Retinal pigment epithelial cell (primary cell): ENCODE results near the gene PSKH1.

ENCODE experiments used
- DNase-seq: peaks from one replicate; pipeline ENCODE4 v3.0.0-alpha.2; 2010; ENCODE audit warnings: low read depth
- H3K4me3 ChIP-seq: 2 replicates; pipeline ENCODE4 v1.5.1; 2011; ENCODE audit warnings: mild to moderate bottlenecking, low read length, control low read depth, moderate library complexity
- TF ChIP-seq, protein P1 (sequence below): conservative IDR thresholded peaks from 2 replicates; pipeline ENCODE4 v1.5.1; 2011; ENCODE audit warnings: low read depth, low read length, control low read depth, inconsistent platforms

The PSKH1 gene

GRCh38 chr16:67953641-67954375 is 60.8 kb downstream of the PSKH1 start:
- no peak for DNase-seq
- no peak overlapping the region for H3K4me3 ChIP-seq
- TF ChIP-seq, protein P1, sequence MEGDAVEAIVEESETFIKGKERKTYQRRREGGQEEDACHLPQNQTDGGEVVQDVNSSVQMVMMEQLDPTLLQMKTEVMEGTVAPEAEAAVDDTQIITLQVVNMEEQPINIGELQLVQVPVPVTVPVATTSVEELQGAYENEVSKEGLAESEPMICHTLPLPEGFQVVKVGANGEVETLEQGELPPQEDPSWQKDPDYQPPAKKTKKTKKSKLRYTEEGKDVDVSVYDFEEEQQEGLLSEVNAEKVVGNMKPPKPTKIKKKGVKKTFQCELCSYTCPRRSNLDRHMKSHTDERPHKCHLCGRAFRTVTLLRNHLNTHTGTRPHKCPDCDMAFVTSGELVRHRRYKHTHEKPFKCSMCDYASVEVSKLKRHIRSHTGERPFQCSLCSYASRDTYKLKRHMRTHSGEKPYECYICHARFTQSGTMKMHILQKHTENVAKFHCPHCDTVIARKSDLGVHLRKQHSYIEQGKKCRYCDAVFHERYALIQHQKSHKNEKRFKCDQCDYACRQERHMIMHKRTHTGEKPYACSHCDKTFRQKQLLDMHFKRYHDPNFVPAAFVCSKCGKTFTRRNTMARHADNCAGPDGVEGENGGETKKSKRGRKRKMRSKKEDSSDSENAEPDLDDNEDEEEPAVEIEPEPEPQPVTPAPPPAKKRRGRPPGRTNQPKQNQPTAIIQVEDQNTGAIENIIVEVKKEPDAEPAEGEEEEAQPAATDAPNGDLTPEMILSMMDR: no peak

DNA sequence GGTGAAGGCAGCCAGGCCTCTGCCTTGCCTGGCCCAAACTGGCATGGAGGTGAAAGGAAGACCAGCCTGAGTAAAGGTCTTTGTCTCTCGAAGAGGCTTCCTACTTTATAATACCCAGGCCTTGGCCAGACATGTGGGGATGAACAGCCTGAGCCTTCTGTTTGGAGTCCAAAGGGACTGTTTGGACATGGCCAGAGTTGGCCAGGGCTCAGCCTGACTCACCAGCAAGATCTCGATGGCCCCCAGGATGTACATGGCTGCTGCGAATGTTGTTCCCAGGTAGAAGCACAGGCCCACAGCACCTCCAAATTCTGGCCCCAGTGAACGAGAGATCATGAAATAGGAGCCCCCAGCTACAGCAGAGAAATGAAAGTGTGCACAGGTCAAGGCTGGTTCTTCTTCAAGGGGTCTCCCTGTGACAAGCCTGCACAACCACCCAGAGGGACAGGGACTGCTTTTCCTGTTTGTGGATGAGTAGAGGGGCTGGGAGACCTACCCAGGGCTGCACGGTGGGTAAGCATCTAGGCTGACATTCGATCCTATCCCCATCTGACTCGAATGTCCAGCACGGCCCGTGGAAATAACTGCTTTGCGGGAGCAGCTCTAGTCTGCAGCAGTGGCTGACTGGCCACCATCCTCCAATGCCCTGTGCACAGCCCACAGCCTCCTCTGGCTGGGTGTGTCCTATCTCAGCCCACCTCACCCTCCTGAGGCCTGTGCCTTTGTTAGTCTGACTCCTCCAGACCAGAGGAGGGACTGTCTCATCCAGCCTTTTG is 61.6 kb downstream of the PSKH1 start:
- no peak for DNase-seq
- no peak overlapping the region for H3K4me3 ChIP-seq
- TF ChIP-seq, protein P1: no peak

DNA sequence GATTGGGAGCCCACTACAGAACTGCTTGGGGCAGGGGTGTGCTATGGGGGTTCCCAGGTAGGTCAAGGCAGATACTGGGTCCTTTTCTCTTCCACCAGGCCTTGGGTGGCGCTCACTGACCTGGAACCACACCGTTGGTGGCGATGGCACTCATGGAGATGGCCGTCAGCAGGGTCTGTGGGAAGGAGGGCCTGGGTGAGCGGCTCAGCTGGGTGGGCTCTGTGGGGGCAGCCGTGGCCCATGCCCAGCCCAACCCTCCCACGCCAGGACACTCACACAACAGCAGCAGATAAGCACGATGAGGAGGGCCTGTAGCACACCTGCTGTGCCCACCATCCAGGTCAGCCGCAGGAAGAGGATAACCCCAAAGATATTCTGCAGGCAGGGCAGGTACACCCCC is 64.6 kb downstream of the PSKH1 start:
- TF ChIP-seq, protein P1: no peak

DNA sequence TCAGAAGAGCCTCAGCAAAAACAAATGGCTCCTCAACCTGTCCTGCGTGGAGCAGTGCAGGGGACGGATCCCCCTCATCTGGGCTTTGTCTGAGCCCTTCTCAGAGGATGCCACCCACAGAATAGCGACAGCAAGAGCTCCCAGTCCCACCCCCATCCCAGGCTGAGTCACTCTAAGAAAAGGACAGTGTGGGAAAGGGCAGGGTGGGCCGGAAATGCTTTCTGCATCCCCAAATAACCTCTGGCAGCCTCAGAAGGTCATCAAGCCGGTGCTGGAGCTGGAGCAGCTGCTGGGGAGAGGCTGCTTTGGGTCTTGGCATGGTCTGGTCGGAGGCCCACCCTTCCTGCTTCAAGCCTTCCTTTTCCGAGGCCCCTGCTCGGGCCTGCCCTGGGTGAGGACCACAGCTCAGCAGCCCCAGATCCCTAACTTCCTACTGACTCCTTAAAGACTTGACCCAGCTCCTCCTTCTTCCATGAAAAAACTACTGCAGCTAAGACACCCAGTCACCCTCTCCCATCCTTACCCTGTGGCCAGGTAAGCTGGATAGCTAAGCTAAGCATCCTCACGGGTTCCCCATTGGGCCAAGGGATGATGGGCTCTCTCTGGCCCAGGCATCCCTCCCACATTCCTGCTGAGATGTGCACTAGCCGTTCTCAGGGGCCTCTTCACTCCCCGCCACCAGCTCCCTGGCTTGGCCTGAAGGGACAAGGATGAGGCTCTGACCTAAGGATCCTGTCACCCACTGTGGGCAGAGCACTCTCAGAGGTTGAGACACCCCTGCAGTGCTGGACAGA is 66.7 kb downstream of the PSKH1 start:
- TF ChIP-seq, protein P1: no peak
- no peak for DNase-seq
- H3K4me3 ChIP-seq: no peak overlapping the region

More for the DNA sequence above, 64.6 kb downstream of the PSKH1 start:
- H3K4me3 ChIP-seq: no peak overlapping the region
- no peak for DNase-seq

GRCh38 chr16:67961551-67961957 is 68.5 kb downstream of the PSKH1 start:
- DNase-seq: no peak
- no peak overlapping the region for H3K4me3 ChIP-seq
- TF ChIP-seq, protein P1: no peak

DNA sequence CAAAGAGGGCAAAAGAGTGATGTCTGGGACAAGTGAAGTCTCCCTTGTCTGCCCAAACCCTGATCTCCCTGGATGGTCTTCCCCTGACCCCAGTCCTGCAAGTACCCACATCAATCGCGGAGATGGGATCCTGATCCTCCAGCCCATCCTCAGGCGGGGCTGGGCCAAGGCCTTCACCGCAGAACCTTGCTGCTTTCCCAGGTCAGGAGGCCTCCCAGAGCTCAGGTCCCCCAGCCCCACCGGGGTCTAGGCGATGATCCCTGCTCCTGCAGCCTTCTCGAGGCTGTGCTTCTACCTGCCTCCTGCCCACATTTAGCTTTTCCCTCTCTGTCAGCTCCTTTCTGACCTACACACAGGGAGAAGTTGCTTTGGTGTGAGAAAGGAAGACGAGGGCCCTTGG is 69.1 kb downstream of the PSKH1 start:
- DNase-seq: no peak
- TF ChIP-seq, protein P1: no peak
- H3K4me3 ChIP-seq: no peak overlapping the region
